ENCODE results near the gene MYLK3.

Gene MYLK3

GRCh38 chr16:46733319-46733830, 14.8 kb downstream of the MYLK3 start:
- Histone ChIP-seq H3K4me3 (replicated peaks; ENCODE audit: low read depth, low read length) (no peak overlapping the region), H3K27me3 (replicated peaks; ENCODE audit: control insufficient read depth, insufficient read depth, low read length) (no peaks in the 10 kb centered on the region), H3K36me3 (ENCODE audit: control insufficient read depth, insufficient read depth, low read length) (no peaks in the 10 kb centered on the region)
- TF ChIP-seq, protein P1, sequence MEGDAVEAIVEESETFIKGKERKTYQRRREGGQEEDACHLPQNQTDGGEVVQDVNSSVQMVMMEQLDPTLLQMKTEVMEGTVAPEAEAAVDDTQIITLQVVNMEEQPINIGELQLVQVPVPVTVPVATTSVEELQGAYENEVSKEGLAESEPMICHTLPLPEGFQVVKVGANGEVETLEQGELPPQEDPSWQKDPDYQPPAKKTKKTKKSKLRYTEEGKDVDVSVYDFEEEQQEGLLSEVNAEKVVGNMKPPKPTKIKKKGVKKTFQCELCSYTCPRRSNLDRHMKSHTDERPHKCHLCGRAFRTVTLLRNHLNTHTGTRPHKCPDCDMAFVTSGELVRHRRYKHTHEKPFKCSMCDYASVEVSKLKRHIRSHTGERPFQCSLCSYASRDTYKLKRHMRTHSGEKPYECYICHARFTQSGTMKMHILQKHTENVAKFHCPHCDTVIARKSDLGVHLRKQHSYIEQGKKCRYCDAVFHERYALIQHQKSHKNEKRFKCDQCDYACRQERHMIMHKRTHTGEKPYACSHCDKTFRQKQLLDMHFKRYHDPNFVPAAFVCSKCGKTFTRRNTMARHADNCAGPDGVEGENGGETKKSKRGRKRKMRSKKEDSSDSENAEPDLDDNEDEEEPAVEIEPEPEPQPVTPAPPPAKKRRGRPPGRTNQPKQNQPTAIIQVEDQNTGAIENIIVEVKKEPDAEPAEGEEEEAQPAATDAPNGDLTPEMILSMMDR (IDR thresholded peaks at IDR 0.05; ENCODE audit: insufficient read depth, low read length, poor library complexity, severe bottlenecking), result no peak
- no peak for DNase-seq (ENCODE audit: extremely low read depth, insufficient read length)

GRCh38 chr16:46732561-46732960, 15.6 kb downstream of the MYLK3 start:
- H3K36me3 ChIP-seq (ENCODE audit: control insufficient read depth, insufficient read depth, low read length), result no peaks in the 10 kb centered on the region
- no peaks in the 10 kb centered on the region for H3K27me3 ChIP-seq (replicated peaks; ENCODE audit: control insufficient read depth, insufficient read depth, low read length)
- DNase-seq (ENCODE audit: extremely low read depth, insufficient read length), result no peak
- no peak overlapping the region for H3K4me3 ChIP-seq (replicated peaks; ENCODE audit: low read depth, low read length)
- TF ChIP-seq, protein P1 (IDR thresholded peaks at IDR 0.05; ENCODE audit: insufficient read depth, low read length, poor library complexity, severe bottlenecking), result no peak

DNA sequence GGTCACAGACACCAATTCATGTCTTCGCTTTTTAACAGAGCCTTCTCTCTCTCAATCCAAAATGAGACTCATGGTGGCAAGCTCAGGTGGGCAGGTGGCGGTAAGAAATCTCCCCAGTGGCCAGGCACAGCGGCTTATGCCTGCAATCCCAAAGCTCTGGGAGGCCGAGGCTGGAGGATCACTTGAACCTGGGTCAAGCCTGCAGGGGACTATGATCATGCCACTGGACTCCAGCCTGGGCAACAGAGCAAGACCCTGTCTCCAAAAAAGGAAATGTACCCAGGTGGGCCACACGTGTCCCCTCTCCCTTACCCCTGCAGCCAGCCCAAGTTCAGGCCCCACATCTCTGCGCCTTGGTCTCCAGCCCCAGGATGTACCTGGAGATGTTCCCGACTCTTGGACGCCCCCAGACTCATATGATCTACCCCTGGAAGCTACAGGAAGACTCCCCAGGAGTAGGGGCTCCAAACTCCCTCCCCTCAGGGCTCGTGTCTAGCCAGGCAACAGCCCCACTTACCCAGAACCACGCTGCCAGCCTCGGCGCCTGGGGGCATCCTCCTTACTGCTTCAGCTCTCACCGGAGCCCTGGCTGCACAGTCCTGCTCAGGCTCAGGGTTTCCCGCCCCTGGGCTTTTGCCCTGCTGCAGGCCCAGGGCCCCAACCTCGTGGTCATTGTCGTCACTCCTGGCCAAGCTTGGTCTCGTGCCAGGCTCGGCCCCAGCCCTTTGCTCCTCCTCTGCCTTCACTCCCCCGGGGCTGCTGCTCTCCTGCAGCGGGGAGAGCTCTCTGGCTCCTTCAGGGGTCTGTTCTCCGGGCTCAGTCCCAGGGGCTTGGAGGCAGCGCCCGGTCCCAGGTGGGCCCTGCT, 16.2 kb downstream of the MYLK3 start:
- H3K36me3 ChIP-seq (ENCODE audit: control insufficient read depth, insufficient read depth, low read length), result no peaks in the 10 kb centered on the region
- H3K27me3 ChIP-seq (replicated peaks; ENCODE audit: control insufficient read depth, insufficient read depth, low read length), result no peaks in the 10 kb centered on the region
- H3K4me3 ChIP-seq (replicated peaks; ENCODE audit: low read depth, low read length), result no peak overlapping the region
- TF ChIP-seq, protein P1 (IDR thresholded peaks at IDR 0.05; ENCODE audit: insufficient read depth, low read length, poor library complexity, severe bottlenecking), result no peak
- DNase-seq (ENCODE audit: extremely low read depth, insufficient read length), result no peak

DNA sequence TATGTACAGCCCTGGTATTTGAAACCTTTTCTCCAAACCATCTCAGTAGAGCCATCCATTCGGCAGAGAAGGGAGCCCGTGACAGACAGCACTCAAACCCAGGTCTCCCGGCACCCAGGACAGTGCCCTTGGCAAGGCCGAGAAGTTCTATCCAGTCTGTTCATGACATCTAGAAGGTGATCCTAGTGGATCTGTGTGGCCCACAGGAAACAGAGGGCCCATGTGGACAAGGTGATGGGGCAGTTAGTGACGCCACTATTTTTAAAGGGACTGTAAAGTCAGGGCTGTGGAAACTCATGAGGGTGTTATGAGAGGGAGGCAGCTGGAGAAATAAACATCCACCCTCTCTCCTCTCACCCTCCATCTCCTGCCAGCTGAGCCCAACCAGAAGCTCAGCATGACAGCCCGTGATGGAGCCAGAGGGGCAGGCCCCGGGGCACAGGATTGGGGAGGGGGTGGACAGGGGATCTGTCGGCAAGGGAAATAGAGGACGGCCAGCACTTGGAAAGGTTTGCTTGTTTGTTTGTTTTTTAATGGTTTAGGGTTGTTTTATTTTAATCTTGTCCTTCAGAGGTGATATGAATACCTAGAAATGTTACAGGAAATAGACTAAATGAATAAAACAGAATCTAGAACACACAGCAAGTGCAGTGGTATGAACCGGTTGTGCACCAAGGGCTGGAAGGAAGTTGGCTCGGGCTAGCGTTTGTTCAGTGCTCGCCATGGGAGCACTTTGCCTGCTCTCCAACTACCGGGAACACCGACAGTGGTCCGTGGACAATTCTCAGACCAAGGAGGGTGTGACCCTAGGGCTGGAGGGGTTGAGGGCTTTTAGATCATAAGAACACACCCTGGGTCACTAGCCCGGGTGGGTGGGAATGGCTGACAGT, 17.1 kb downstream of the MYLK3 start:
- H3K27me3 ChIP-seq (replicated peaks; ENCODE audit: control insufficient read depth, insufficient read depth, low read length), result no peaks in the 10 kb centered on the region
- no peak overlapping the region for H3K4me3 ChIP-seq (replicated peaks; ENCODE audit: low read depth, low read length)
- TF ChIP-seq, protein P1 (IDR thresholded peaks at IDR 0.05; ENCODE audit: insufficient read depth, low read length, poor library complexity, severe bottlenecking), result no peak
- no peak for DNase-seq (ENCODE audit: extremely low read depth, insufficient read length)
- H3K36me3 ChIP-seq (ENCODE audit: control insufficient read depth, insufficient read depth, low read length), result no peaks in the 10 kb centered on the region

- no peak for DNase-seq (ENCODE audit: extremely low read depth, insufficient read length)
- H3K27me3 ChIP-seq (replicated peaks; ENCODE audit: control insufficient read depth, insufficient read depth, low read length), result no peaks in the 10 kb centered on the region
- H3K4me3 ChIP-seq (replicated peaks; ENCODE audit: low read depth, low read length), result no peak overlapping the region
- no peaks in the 10 kb centered on the region for H3K36me3 ChIP-seq (ENCODE audit: control insufficient read depth, insufficient read depth, low read length)
- TF ChIP-seq, protein P1 (IDR thresholded peaks at IDR 0.05; ENCODE audit: insufficient read depth, low read length, poor library complexity, severe bottlenecking), result no peak
Observed at GRCh38 chr16:46730126-46730525, 18.0 kb downstream of the MYLK3 start.

Measured in GM06990 (cell line).